Measurements from ENCODE around the gene ATP6V0D1. TPM values are rescaled to one million over a fixed set of nuclear protein-coding genes. Genes with fewer than 3 reads are reported as not detected.
"Not testable (repeated sequence)": the region's sequence is repeated elsewhere in the genome, so short reads cannot be mapped to it uniquely, and the experiment has no call there.

The ATP6V0D1 gene
- polyA plus RNA-seq, 4 donors: 89.4 to 94.5 (median 92.3) TPM

DNA sequence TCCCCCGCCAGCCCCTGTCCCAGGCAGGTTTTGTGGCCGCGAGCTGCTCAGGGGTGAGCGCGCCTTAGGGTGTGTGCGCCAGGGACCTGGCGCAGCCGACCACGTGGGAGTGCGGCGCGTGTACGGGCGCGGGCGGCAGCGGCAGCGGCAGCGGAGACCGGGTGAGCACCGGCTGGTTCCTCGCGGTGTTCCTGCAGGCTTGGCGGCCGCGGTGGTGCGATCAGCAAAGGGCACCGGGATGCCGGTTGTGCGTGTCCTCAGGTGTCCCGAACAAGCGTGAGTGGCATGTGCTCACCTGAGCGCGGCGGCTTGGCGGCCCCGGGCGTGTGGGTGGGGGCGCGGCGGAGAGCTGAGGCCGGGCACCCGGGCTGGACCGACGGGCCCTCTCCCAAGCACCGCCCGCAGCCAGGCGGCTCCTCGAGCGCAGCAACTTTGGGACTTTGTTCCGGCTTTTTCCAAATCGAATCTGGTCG is 50.4 kb downstream of the ATP6V0D1 start:
- no peak for DNase-seq (ENCODE audit: low read depth in 4 of 4, low spot score in 2 of 4)

DNA sequence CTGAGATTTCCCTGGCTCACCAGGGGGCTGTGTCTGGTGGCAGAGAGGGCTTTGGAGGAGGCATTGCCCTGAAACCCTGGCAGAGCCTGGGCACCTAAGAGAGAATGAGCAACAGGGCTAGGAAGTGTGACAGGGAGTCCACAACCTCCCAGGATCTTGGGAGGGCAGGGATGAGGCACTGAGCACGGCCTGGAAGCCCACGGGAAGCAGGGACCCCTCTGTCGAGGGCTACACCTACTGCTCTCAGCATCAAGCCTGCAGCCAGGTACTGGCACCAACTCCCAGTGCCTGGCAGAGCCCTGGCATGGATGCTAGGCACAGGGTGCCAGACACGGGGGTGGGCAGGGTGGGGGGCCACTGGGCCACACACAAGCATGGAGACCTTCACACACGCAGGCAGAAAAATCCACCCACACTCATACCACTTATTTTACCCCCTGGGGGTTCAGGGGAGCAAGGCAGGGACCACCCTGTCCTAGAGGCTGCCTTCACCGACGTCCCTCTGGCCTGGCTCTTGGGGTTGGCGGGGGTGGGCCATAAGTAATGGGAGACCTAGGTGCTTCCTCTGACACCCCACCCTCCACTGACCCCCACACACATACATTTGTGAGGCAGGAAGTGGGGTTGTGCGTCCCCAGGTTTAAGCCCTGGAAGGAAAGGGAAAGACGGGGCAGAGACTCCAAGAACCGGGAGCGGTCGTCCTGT is 51.0 kb downstream of the ATP6V0D1 start:
- no peak for DNase-seq (ENCODE audit: low read depth in 4 of 4, low spot score in 2 of 4)

DNA sequence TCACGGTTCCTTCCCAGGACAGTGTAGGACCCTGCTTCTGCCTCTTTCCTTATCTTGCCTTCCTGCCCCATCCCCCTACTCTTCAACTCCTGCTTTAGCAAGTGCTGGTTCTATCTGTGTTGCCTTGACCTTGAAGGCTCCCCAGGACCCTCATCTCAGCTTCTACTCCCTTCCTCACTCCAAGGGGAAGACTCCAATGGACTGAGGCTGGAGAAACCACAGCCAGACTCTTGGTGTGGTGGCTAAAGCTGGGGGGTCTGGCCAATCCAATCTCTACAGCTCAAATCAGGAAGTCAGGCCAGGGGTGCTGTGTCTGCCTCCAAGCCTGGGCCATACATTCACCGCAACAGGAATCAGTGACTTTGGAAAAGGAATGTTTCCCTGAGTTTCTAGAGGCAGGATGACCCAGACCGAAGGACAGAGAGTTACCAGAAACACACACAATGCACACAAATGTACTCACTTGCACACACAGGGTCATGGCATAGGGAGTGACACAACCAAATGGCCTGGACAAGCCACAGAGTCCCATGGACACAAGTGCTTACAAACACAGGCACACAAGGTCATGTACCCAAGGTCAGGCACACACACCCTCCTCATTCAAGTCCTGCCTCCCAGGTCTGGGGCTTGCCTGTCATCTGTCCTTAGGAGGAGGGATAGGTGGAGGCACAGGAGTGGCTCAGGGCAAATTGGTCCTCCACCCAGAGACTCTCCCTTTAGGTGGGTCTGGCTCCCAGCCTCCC is 51.7 kb downstream of the ATP6V0D1 start:
- no peak for DNase-seq (ENCODE audit: low read depth in 4 of 4, low spot score in 2 of 4)

DNA sequence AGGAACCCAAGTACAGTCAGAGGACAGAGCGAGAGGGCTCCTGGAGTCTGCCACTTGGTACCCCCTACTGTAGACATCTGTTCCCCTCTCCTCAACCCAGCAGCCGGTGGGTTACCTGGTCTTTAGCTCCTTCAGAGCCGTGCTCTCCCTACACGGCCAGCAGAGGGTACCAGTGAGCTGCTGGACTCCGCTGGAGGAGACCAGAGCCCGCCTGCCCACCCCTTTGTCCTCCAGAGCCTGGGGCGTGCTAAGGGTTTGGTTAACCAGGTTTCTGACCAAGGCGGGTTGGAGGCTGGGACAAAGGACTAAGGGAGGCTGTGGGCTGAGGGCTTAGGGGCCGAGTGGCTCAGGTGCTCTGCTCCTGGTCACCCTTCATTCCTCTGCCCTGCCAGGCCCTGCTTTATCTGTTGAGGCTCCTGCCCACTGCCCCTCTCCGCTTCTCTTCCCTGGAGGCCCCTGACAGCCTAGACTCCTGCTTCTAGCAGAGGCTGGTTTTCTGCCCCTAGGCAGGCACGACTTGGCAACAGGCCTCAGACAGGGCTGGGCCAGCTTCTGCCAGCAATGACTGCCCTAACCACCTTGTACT is 52.7 kb downstream of the ATP6V0D1 start:
- DNase-seq (ENCODE audit: low read depth in 4 of 4, low spot score in 2 of 4): peak in 1 of 4 donors; percentile 42

DNA sequence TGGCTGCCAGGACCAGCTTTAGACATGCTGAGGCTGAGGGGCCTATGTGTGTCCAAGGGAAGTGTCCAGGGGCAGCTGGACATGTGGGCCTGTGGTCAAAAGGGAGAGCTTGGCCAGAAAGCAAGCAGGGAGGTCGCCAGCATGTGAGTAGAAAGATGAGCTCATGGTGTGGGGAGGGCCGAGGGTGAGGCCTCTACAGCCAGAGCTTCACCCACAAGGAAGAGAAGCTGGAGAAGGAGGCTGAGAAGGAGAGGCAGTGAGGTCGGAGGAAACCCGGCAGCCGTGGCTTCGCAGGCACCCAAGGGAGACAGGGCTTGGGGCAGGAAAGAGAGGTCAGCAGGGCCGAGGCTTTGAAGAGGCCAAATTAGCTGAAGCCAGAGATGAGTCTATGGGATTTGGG is 54.0 kb downstream of the ATP6V0D1 start:
- no peak for DNase-seq (ENCODE audit: low read depth in 4 of 4, low spot score in 2 of 4)

DNA sequence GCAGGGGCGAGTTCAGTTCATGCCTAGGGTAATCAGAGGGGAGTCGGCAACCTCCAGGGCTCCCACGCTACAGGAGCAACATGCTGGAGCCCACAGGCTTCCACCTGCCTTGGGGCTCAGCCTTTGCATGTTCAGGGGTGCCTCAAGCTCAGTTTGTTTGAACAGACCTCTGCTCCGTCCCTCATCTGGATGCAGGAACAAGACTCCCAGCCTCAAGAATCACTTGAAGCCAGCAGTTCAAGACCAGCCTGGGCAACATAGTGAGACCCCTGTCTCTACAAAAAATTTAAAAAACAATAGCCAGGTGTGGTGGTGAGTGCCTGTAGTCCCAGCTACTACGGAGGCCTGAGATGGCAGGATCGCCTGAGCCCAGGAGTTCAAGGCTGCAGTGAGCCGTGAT is 54.9 kb downstream of the ATP6V0D1 start:
- DNase-seq (ENCODE audit: low read depth in 4 of 4, low spot score in 2 of 4): no peak

DNA sequence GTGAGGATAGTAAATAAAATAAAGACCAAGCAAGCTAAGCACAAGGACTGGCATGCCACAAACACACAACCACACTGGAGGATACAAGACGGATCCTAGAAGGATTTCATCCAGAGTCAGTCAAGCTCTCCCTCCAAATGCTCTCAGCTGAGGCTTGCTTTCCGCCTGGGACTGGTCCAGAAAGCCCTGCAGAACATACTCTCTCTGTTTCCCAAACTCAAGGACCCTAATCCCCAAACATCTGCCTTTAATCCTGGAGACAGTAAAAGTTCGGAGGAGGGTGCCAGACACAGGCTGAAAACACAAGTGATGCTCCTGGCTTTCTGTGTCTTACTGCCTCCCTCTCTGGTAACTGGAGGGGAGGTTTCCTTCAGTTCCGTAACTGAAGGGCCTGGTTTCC is 55.4 kb downstream of the ATP6V0D1 start:
- no peak for DNase-seq (ENCODE audit: low read depth in 4 of 4, low spot score in 2 of 4)

DNA sequence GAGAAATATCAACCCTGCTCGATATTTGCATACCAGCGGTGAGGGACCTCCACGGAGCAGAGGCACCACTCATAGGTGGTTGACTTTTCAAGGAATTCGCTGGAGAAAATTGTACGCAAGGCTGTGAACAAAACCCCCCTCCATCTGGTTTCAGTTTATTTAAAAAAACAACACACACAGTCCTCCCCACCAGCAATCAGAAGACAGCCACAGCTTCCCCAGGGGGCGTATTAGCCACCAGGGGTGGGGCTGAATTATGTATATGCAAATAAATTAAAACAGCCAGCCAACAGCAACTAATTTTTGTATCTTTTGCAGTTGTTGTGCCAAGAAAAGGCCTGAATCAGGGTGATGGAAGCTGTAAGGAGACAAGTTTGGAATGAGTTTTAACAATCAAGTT is 55.9 kb downstream of the ATP6V0D1 start:
- DNase-seq (ENCODE audit: low read depth in 4 of 4, low spot score in 2 of 4): no peak

DNA sequence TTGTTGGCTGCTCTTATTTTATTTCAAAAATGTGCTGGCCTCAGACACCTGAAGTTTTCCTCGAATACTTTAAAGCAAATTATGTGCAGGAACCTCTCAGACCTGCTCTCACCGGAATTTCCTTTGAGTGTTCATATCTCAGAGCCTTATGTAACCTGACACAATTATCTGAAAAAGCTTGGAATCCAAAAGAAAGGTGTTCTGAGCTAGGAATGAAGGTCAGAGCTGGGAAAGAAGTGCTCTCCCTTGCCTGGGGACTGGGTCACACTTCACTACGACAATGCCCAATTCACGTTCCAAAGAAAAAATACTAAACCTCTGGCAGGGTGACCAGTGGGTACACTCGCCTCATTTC is 56.7 kb downstream of the ATP6V0D1 start:
- no peak for DNase-seq (ENCODE audit: low read depth in 4 of 4, low spot score in 2 of 4)

DNA sequence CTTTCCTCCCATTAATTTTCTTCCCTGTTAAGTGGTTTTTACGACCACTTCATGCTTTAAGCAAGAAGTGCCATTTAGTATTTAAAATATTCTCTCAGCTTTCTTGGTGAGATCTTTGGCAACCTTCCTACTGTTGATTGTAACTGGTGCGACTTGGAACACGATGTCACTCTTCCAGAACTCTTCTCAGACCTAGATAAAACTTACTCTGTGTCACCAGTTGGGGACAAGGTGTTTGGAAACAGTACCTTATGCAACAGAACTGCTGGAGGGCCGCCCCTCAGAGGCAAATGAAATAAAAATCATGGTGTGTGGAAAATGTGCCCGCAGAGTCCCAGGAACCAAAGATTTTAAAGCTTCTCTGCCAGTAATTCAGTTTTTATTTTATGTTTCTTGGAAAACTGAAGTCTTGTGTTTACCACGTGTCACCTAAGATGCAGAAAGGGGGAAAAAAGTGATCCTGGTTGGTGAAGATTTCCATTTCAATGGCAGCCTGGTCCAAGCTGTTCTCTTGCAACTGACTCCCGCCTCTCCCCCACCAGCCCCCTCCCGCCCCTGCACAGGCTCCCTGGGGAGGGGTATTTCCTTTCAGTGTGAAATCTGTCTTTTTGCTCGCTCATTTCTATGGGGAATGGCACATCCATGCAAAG is 57.2 kb downstream of the ATP6V0D1 start:
- no peak for DNase-seq (ENCODE audit: low read depth in 4 of 4, low spot score in 2 of 4)

DNA sequence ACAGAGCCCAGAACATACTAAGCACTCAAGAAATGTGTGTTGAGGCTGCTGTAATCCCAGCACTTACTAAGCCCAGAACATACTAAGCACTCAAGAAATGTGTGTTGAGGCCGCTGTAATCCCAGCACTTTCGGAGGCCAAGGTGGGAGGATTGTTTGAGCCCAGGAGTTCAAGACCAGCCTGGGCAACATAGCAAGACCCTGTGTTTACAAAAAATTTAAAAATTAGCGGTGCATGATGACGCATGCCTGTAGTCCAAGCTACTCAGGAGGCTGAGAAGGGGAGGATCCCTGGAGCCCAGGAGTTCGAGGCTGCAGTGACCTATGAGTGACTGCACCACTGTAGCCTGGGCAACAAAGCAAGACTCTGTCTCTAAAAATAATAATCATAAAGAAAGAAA is 57.9 kb downstream of the ATP6V0D1 start:
- no peak for DNase-seq (ENCODE audit: low read depth in 4 of 4, low spot score in 2 of 4)

DNA sequence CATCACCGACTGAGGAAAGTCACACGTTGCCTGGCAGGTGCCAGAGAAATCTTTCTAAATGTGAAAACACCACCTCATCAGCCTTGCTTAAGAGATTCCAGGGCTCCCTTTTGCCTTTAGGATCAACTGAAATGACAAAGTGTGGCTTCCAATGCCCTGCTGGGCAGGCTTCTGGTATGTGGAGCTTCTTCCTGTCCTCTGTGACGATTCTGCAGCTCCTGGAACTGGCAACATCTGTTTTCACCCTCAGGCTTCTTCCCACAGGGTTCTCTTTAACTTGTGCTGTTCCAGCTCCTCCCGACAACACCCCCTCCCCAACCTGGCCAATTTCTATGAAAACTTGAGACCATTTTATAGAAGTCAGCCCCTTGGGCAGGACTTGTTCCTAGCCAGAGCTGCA is 59.9 kb downstream of the ATP6V0D1 start:
- DNase-seq (ENCODE audit: low read depth in 4 of 4, low spot score in 2 of 4): no peak

DNA sequence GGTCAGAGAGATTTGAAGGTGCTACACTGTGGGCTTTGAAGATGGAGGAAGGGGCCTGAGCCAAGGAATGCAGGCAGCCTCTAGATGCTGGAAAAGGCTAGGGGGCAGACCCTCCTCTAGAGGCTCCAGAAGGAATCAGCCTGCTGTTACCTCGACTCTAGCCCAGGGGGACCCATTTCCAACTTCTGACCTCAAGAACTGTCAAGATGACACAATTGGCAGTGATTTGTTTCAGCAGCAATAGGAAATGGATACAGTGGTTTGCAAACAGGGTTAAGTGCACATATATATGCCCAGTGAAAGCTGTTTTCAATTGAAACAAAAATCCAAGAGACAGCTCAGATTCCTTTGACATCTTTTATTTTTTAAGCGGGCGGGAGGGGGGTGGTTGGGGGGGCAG is 61.0 kb downstream of the ATP6V0D1 start:
- DNase-seq (ENCODE audit: low read depth in 4 of 4, low spot score in 2 of 4): no peak

DNA sequence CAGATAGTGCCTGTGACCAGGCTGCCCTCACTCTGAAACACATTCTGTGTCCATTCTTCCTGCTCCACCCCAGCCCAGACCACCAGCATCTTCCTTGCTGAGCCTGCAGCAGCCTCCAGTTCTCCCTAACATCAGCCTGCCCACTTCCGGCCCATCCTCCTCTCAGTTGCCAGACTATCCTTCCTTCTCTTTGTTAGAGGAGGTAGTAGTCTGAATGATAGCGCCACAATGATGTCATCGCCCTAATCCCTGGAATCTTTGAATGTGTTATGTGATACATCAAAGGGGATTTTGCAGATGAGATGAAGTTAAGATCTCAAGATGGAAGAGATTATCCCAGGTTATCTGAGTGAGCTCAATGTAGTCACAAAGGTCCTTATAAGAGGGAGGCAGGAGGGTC is 61.5 kb downstream of the ATP6V0D1 start:
- no peak for DNase-seq (ENCODE audit: low read depth in 4 of 4, low spot score in 2 of 4)

DNA sequence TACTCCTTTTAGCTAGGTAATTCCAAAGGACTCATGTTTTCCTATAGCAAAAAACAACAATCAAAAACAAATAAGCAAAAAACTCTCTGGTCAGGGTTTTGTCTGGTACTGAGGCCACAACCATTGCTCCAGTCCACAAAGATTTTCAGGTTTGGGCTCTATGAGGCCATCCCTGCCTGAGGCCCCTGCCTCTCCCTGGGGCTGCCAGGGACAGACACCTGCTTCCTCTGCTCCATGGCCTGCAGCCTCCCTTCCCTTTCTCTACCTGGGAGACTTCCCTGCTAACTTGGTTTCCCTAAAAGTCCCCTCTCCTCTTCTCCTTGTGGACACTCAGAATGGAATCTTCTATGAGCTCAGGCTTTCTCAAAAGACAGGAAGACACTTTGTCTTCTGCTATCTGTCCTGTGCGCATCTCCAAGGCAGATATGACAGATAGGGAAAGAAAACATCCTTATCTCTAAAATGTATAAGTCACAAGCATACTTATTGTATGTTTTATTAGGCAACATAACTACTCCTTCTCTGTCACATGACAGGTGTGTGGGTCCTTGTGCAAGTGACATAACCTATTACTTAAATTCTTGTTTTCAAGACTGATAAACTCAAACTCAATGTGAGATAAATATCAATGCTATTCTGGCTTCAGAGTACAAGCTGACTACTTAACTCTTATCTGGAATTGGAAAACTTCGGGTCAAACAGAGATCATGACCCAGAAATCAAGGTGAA is 63.5 kb downstream of the ATP6V0D1 start:
- DNase-seq (ENCODE audit: low read depth in 4 of 4, low spot score in 2 of 4): no peak

DNA sequence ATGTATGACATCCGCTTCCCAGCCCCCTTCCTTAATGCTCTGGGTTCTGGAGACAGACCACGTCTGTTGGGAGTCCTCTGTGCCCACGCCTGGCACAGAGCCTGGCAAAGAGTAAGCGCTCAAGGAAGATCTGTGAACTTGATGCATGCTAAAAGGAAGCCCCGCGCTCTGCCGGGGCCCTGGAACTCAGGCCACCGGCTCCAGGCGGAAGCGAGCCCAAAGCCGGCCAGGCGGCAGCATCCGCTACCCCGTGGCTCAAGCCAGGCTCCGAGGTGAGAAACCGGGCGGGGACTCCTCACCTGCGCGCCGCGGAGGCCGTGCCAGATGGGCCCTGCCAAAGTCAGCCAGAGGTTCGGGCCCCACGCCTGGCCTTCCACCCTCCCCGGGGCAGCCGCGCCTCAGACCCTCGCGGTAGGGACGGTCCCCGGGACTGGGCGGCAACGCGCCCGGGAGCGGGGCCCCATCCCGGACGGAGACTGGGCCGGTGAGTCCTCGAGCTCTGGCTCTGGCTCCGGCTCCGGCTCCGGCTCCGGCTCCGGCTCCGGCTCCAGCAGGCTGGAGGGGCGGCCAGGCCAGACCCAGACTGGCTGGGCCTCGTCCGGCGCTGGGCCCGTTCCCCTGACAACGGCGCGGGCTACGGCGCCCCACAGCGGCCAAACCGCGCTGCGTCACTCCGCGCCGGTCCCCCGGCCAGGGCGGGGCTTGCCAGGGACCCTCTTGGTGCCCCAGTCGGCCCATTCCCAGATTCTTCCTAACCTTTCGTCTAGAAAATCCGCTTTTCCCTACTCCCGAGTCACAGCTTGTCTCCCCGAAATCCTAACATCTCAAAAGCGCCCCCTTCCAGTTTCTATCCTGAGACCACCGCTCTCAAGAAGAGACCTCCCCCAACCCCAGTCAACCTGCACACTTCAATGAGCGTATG is 64.8 kb downstream of the ATP6V0D1 start, which contains the start of gene ZDHHC1:
Gene ZDHHC1 (minus strand): TSS at position 606 of the 922 bp plus-strand sequence. CDS start 8,702 bp downstream, outside the sequence.
- DNase-seq (ENCODE audit: low read depth in 4 of 4, low spot score in 2 of 4): no peak

DNA sequence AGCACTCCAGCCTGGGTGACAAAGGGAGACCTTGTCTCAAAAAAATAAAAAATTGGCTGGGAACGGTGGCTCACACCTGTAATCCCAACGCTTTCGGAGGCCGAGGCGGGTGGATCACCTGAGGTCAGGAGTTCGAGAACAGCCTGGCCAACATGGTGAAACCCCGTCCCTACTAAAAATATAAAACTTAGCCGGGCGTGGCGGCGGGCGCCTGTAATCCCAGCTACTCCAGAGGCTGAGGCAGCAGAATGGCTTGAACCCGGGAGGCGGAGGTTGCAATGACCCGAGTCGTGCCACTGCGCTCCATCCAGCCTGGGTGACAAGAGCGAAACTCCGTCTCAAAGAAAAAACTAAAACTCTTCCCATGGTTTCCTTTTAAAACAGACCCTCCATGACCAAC is 65.5 kb downstream of the ATP6V0D1 start:
- not testable (repeated sequence) for DNase-seq (ENCODE audit: low read depth in 4 of 4, low spot score in 2 of 4)

DNA sequence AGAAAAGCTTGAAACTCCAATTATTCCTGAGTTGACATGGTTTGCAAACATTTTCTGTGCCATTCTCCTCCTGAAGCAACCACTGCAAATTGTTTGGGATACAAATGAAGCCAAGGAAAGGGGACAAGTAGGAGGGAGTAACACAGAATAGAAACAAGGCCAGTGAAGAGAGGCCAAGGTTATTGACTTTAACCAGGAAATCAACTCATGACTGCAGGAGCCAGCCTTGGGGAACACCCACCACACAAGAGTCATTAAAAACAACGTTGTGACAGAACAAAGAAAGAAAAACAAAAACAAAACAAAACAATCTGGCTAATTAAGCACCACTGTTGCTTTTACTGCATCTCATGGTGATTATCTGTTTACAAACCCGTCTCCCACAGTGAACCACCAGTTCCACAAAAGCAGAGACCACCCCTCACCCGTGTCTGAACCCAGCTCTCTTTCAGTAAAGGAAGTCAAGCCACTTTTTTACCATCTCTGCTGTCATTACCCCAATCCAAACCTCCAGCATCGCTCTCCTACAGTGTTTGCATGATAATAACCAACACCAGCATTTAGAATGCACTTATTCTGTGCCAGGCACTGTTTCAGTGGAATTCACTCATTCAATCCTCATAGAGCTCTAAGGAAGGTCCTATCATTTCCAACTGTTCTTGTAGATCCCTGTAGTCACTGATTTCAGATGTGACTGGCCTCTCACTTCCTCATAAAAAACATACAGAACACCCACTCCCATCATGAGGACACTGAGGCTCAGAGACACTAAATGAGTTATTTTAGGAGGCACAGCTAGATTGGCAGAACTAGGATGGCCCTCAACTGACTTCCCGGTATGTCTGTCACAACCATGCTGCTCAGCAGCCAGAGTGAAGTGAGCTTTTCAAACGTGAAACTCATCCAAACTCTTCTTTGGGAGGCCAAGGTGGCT is 66.7 kb downstream of the ATP6V0D1 start:
- DNase-seq (ENCODE audit: low read depth in 4 of 4, low spot score in 2 of 4): no peak
